HEK293 (cell line): ENCODE measurements around the gene DACT2.

Experiments used
- FEZF1 ChIP-seq: fragments of 450-650 bp; formaldehyde crosslinking; IDR thresholded peaks from 2 replicates; pipeline ENCODE4 v1.5.1; 2016; ENCODE audit warnings: missing biosample characterization, missing genetic modification characterization
- SP3 ChIP-seq: fragments of 450-650 bp; formaldehyde crosslinking; IDR thresholded peaks from 2 replicates; pipeline ENCODE4 v1.5.1; 2016; ENCODE audit warnings: missing biosample characterization, missing genetic modification characterization
- ZNF114 ChIP-seq: fragments of 450-650 bp; formaldehyde crosslinking; IDR thresholded peaks from 2 replicates; pipeline ENCODE4 v1.5.0; 2017; ENCODE audit warnings: missing biosample characterization, missing genetic modification characterization
- ZNF214 ChIP-seq: fragments of 450-650 bp; formaldehyde crosslinking; IDR thresholded peaks from 2 replicates; pipeline ENCODE4 v1.5.1; 2017; ENCODE audit warnings: missing biosample characterization, mild to moderate bottlenecking, missing genetic modification characterization, borderline replicate concordance
- ZNF629 ChIP-seq: fragments of 450-650 bp; formaldehyde crosslinking; IDR thresholded peaks from 2 replicates; pipeline ENCODE4 v1.5.1; 2017; ENCODE audit warnings: missing biosample characterization, missing genetic modification characterization
- TF ChIP-seq, protein P1 (sequence below): fragments of 450-650 bp; formaldehyde crosslinking; IDR thresholded peaks from 2 replicates; pipeline ENCODE4 v1.5.1; 2017; ENCODE audit warnings: missing biosample characterization, missing genetic modification characterization
- TF ChIP-seq, protein P2 (sequence below): fragments of 450-650 bp; IDR thresholded peaks from 2 replicates; pipeline ENCODE4 v1.5.1; 2018; ENCODE audit warnings: missing biosample characterization, missing genetic modification characterization
- TF ChIP-seq, protein P3 (sequence below): fragments of 450-650 bp; formaldehyde crosslinking; IDR thresholded peaks from 2 replicates; pipeline ENCODE4 v1.5.1; 2016; ENCODE audit warnings: missing biosample characterization, missing genetic modification characterization

DNA sequence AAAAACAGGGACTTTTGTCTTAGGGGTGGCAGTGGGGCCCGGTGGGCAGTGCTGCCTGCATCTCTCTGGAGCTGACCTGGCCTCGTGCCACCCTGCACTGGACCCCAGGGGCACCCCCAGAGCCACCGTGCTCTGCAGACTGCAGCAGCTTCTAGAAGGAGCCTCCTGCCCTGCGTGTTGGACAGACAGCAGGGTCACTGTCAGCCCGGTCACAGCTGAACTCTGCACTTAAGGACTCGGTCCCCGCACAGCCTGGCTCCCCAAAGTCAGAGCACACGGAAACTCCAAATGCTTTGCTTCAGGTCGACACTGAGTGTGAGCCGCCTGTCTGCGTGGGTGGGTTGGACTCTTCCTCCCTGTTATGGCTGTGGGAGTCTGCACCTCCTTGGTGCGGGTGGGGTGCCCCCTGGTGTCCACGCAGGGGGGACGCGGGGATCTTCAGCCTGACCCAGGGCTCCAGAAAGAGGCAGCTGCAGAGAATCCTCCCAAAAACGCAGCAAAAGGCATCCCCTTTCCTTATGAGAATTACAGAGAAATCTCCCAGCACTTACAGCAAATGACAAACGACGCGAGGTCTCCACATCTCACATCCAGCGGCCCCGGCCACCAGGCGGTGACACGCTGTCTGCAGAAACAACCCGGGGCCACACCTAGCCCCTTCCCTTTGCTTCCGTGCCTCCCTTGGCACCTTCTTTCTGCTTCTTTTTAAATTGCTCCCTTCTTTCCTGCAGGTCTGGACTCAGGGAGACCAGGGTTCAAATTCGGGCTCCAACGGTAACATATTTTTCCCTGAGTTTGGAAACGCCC lies 36.3 kb upstream of the DACT2 start:
- TF ChIP-seq ZNF629 (tag by site-specific recombination): 0 out of 2 replicates have a peak, but pooled peaks have one; percentile 15
- TF ChIP-seq ZNF214 (tag by site-specific recombination): no peak
- TF ChIP-seq, protein P1, sequence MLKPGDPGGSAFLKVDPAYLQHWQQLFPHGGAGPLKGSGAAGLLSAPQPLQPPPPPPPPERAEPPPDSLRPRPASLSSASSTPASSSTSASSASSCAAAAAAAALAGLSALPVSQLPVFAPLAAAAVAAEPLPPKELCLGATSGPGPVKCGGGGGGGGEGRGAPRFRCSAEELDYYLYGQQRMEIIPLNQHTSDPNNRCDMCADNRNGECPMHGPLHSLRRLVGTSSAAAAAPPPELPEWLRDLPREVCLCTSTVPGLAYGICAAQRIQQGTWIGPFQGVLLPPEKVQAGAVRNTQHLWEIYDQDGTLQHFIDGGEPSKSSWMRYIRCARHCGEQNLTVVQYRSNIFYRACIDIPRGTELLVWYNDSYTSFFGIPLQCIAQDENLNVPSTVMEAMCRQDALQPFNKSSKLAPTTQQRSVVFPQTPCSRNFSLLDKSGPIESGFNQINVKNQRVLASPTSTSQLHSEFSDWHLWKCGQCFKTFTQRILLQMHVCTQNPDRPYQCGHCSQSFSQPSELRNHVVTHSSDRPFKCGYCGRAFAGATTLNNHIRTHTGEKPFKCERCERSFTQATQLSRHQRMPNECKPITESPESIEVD (tag by site-specific recombination): no peak
- TF ChIP-seq ZNF114 (tag by site-specific recombination): no peak
- TF ChIP-seq FEZF1 (tag by site-specific recombination): no peak
- TF ChIP-seq, protein P2, sequence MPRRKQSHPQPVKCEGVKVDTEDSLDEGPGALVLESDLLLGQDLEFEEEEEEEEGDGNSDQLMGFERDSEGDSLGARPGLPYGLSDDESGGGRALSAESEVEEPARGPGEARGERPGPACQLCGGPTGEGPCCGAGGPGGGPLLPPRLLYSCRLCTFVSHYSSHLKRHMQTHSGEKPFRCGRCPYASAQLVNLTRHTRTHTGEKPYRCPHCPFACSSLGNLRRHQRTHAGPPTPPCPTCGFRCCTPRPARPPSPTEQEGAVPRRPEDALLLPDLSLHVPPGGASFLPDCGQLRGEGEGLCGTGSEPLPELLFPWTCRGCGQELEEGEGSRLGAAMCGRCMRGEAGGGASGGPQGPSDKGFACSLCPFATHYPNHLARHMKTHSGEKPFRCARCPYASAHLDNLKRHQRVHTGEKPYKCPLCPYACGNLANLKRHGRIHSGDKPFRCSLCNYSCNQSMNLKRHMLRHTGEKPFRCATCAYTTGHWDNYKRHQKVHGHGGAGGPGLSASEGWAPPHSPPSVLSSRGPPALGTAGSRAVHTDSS (tag by site-specific recombination): peak; percentile 43
- TF ChIP-seq SP3 (tag by site-specific recombination): no peak
- TF ChIP-seq, protein P3, sequence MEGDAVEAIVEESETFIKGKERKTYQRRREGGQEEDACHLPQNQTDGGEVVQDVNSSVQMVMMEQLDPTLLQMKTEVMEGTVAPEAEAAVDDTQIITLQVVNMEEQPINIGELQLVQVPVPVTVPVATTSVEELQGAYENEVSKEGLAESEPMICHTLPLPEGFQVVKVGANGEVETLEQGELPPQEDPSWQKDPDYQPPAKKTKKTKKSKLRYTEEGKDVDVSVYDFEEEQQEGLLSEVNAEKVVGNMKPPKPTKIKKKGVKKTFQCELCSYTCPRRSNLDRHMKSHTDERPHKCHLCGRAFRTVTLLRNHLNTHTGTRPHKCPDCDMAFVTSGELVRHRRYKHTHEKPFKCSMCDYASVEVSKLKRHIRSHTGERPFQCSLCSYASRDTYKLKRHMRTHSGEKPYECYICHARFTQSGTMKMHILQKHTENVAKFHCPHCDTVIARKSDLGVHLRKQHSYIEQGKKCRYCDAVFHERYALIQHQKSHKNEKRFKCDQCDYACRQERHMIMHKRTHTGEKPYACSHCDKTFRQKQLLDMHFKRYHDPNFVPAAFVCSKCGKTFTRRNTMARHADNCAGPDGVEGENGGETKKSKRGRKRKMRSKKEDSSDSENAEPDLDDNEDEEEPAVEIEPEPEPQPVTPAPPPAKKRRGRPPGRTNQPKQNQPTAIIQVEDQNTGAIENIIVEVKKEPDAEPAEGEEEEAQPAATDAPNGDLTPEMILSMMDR (tag by site-specific recombination): peak; percentile 81
